NCI-H1417 treated with DMSO at 0.1 percent for 48 hours (cell line): ENCODE data around the gene KCNQ2.

ENCODE experiments used
- DNase-seq: peaks from one replicate; lab custom pipeline; 2025; lab: John Stamatoyannopoulos, UW

The KCNQ2 gene

GRCh38 chr20:63434599-63435378 lies 37.7 kb downstream of the KCNQ2 start:
- no peak for DNase-seq

DNA sequence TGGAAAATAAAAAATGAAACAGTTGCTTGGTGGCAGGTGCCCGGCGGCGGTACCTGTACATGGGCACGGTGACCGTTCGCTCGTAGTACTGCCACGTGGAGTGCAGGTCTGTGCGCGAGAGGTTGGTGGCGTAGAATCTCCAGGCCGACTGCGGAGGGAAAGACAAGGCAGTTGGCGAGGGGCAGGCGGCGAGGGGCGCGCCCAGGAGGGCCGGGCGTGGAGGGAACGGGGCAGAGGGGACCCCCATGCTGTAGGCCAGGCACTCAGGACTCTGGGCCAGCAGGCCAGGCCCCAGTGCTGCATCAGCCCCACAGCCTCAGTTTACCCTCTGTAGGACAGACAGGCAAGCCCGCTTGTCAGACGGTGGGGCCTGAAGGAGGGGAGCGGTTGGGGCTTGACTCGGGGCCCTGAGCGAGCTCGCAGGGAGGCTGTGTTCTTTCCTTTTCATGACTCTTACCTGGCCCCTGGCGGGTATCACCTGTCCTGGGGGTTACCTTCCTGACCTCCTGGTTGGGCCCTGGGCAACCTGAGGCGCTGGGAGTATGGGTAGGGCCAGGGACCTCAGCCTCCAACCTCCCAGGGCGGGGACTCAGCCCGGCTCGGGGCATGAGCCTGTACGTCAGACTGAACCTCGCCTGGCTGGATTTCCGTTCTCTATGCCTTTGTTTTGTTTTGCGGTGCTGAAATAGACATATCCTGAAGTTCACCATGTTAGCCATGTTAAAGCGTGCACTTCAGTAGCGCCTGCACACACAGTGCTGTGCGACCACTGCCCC lies 38.5 kb downstream of the KCNQ2 start:
- DNase-seq = no peak

DNA sequence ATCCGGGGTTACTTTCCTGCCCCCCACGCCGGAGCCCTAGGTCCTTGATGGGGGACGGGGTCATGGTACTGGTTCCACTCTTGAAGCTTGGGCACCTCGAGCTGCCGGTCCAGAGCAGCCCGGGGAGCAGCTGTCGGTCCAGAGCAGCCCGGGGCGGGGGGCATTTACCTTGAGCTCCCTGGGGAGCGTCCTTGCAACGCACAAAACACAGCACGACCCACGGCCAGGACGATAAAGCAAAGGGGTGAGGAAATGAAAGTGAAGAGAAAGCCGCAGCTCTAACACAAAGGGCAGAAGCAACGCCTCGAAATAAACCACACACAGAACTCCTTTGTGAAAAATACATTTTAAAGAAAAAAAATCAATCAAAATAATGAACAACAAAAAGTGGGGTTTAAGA lies 39.1 kb downstream of the KCNQ2 start:
- DNase-seq = no peak

GRCh38 chr20:63432577-63433325 lies 39.7 kb downstream of the KCNQ2 start:
- no peak for DNase-seq

- DNase-seq = no peak
These were observed 40.5 kb downstream of the KCNQ2 start for GRCh38 chr20:63431944-63432343.

- no peak for DNase-seq
These were observed 41.6 kb downstream of the KCNQ2 start for GRCh38 chr20:63430891-63431290.

DNA sequence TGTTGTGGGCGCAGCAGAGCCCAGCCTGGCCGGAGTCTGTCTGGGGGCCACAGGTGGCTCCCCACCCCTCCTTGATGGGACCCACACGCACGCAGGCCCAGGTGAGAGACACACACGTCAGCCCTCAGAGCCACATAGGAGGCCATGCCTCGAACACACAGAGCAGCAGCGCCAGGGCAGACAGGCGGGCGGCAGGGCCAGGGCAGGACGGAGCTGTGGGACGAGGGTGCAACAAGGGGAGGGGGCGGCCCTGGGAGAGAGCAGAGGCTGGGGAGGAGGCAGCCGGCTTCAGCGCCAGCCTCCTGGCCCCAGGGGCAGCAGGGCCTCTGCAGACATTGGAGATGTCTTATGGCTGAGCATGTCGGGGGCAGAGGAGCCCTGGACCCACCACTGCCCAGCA lies 42.5 kb downstream of the KCNQ2 start:
- no peak for DNase-seq

GRCh38 chr20:63428906-63429575 lies 43.4 kb downstream of the KCNQ2 start:
- no peak for DNase-seq

GRCh38 chr20:63427724-63428330 lies 44.6 kb downstream of the KCNQ2 start:
- DNase-seq = no peak

DNA sequence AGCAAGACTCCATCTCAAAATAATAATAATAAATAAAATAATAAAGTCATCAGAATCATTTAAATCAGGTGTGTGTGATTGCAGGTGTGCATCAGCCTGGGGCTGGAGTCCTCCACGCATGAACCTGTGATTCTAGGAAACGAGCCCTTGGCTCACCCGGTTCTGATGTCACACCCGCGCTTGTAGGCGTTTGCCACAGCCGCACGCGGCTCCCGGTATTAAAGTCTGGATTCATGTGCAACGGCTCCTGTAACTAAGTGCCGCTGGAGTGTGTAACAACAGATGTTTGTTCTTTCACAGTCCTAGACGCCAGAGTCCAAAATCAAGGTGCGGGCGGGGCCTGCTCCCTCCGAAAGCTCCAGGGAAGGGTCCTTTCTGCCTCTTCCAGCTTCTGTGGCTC lies 45.2 kb downstream of the KCNQ2 start:
- DNase-seq = no peak

DNA sequence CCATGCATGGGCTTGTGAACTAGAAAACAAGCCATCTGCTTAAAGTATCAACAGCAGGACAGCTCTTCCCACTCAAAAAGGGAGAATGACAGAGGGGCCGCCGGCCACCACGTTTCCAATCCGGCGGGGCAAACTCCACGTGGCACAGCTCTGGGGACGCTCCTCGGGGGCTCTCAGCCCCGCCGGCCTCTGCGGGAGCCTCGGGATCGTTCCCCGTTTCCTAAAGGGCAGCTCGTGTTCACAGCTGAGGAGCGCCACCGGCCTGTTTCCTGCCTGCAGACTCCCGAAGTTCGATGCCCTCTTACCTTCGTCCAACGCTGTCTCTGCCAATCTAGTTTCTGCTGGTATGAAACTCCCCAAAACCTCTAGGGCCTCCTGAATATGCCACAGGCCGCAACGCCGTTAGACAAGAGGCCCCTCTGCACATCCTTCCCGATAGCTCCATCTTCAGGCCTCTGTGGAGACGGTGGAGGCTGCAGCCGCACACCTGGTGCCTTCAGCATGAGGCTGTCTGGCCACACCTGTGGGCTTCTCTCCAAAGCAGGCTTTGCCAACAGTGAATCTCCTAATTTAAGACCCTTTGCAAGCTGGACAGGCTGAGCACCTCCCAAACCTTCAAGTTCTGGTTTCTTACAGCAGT lies 46.5 kb downstream of the KCNQ2 start:
- no peak for DNase-seq

DNA sequence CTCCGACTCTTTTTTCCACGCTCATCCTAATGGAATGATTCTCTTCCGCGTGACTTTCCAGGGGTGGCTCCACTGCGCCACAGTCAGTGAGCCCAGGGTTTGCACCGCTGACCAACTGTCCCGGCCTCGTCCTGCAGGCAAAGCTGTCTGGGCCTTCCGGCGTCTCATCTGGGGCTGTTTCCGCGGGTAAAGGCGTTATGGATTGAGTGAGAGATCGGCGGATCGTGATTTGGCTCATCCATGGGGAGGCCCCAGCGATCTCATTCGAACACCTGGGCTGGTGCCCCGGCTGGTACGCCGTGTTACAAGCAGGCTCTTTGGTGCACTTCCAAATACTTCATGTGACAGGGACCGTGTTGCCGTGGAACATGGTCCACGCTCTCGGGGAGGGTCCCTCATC lies 47.8 kb downstream of the KCNQ2 start:
- no peak for DNase-seq

DNA sequence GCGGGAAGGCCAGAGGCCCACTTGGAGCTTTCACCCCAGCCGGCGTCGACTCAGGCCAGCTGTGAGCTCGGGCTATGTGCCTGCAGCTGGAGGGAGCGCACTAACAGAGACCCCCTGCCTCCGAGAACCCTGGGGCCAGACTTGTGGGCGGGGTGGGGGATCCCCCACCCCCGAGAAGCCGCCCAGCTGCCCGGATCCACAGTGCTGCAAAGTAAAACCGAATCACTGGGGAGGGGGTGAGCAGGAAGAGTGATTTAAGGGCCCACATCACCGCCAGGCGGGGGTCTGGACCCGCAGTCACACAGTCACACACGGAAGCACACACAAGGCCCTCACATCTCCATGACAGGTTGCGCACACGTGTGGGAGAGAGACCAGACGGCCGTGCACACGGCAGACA lies 48.7 kb downstream of the KCNQ2 start:
- no peak for DNase-seq

DNA sequence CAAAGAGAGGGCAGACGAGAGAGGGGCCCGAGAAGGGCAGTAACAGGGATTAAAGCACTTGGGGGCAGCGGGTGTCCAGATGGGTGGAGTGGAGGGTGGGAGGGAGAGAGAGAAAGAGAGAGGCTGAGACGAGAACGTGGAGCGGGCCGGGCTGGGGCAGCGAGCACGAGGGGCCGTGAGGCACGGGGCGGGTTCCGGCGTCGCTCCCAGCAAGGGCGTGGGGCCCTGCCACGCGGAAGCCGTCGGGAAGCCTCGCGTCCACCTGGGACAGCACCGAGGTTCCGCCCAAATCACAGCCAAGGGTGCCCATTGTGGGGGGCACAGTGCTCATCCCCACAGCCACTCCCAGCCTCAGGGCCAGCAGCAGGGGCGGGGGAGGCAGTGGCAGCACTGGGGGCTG lies 49.8 kb downstream of the KCNQ2 start:
- DNase-seq = no peak

- DNase-seq = no peak
These were observed 50.5 kb downstream of the KCNQ2 start for GRCh38 chr20:63421913-63422312.

DNA sequence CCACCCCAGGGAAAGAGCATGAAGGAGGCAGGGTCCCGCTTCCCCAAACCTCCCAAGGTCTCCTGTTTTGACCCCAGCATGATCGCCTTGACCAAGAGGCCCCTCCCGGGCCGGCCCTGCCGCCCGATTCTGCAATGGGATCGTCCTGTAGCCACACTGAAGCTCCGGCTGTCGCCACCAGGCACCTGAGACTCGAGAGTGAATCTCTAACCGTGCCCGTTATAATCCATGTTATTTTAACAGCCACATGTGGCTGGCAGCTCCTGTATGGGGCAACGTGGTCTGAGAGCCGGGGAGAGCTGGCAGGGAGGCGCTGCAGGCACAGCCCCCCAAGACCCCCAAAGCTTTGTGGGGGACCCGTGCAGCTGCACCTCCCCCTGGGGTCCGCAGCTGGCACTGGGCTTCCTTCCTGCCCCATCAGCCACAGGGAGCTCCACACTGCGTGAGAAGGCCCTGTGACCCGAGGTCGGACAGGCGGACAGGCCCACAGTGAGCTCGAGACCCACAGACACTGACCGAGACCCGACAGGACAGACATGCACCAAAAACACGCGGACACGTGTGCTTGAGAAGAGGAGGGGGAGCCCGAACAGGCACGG lies 51.3 kb downstream of the KCNQ2 start:
- no peak for DNase-seq

DNA sequence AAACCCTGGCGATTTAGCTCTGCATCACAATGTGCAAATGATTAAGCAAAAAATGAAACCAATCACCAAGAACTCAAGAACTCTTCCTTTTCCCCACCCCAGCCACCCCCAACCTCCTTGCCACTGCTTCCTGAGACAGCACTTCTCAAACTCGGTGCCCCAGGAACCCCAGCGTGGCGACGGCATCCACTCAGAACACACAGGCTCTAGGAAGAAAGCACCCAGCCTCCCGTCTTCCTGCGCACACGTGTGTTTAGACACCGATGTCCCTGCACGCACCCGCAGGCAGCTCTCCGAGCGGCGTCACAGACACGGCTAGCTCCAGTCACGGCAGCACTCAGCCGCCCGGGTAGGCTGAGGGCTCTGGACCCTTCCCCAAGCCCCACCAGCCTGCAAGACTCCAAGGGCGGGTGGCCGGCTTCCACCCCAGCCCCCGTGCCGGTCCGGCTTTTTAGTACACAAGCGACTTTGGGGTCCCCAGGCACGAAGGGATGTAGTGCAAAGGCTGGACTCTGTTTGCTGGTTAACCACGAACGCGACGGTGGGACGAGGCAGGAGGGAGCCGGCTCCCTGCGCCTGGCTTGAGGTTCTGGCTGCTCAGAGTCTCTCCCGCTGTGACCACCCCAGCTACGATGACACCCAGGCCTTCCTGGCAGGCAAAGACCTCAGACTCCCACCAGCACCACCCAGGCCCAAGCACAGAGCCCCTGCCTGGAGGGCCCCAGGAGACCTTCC lies 51.9 kb downstream of the KCNQ2 start:
- no peak for DNase-seq

DNA sequence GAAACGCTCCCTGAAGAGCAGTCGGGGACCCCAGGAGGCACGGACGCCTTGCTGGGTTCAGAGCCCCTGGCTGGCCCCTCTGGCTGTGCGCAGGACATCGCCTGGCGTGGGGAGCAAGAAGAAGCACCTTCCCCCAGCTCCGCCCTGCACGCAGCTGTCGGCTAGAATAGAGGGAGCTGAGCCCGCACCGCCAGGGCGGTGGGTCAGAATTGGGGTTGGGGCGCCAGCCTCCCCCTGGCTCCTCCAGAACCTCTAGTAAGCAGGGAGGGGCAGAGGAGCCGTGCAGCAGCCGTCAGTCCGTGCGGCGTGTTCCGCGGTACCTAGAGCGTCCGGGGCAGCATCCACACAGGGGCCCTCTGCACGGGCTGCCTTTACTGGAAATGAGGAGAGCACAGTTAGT lies 53.2 kb downstream of the KCNQ2 start:
- no peak for DNase-seq

DNA sequence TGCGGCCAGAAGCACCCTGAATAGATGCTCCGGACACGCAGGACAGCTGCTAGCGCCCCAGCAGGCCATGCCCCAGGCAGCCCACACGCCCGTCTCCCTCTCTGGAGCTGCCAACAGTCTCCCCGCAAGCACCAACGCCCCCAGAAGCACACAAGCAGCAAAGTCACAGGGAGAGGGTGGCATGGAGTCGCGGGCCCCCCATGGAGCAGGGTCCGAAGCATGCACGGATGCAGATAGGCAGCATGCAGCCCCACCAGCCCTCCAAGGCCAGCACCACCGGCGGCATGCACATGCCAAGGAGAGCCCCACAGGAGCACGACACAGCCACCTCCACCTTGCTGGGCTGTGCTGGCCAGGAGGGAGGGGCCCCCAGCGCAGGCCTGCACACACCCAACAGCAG lies 53.8 kb downstream of the KCNQ2 start:
- no peak for DNase-seq

- DNase-seq = no peak
These were observed 54.7 kb downstream of the KCNQ2 start for GRCh38 chr20:63417738-63418120.
